HG03175 (cell line): ENCODE results near the gene NRCAM.
"Not testable (repeated sequence)": the region's sequence is repeated elsewhere in the genome, so short reads cannot be mapped to it uniquely, and the experiment has no call there.

Experiments used
- ATAC-seq: cut with Tn5 transposase; IDR thresholded peaks from one replicate; pipeline ENCODE4 v1.9.1; 2021; ENCODE audit warnings: mild to moderate bottlenecking, moderate library complexity; ENCODE audit not compliant: unreplicated experiment

The NRCAM gene

DNA sequence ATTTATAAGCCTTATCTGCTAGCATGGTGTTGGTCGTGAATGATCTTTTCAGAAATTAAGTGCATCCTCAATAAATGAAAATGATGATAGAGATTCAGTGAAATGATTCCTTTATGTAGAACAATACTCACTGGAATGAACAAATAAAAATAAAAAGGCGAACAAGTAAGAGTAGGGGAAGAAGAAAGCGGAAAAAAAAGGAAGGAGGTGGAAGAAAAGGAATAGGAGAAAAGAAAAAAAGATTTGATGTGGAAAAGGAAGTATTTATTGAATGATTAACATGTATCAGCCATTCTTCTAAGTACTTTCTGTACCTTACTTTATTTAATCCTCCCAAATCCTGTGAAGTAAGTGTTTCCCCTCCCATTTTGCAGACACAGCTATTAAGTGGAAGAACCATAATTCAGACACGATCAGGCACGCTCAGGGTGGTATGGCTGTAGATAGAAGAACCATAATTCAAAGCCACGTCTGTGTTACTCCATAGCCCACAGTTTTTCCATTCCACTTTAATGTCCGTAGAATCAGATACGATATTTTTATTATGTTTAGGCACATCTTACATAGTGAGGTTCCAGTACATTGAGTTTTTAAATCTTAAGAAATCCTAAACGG lies 169.8 kb downstream of the NRCAM start:
- no peak for ATAC-seq

DNA sequence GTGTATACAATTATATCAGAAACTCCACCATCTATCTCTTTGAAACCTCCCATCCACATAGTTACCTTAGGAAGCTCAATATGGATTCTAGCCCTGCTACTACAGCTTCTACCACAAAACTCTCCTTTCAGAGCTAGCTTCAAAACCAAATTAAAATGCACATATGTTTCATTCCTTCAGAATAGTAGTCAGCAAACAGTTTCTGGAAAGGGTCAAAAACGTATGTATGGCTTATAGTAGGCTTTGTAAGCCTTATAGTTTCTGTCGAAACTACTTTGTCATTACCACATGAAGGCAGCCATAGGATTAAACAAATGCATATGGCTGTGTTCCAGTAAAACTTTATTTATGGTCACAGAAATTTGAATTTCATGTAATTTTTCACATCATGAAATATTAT lies 170.5 kb downstream of the NRCAM start:
- no peak for ATAC-seq

DNA sequence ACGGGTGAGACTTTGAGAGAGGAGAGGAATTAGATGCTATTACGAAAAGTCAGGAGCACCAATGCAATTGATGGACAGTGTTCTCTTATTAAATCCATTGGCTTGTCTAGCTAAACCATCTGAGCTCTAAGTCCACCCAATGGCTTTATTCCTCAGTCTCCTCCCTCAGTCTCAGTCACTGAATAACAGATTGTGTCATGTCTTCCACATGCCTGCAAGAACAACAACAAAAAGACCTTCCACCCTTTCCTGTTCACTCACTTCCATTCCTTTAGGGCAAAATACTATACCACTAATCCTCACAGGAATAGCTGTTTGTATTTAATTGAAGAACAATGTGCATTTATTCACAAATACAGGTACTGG lies 171.2 kb downstream of the NRCAM start:
- no peak for ATAC-seq

DNA sequence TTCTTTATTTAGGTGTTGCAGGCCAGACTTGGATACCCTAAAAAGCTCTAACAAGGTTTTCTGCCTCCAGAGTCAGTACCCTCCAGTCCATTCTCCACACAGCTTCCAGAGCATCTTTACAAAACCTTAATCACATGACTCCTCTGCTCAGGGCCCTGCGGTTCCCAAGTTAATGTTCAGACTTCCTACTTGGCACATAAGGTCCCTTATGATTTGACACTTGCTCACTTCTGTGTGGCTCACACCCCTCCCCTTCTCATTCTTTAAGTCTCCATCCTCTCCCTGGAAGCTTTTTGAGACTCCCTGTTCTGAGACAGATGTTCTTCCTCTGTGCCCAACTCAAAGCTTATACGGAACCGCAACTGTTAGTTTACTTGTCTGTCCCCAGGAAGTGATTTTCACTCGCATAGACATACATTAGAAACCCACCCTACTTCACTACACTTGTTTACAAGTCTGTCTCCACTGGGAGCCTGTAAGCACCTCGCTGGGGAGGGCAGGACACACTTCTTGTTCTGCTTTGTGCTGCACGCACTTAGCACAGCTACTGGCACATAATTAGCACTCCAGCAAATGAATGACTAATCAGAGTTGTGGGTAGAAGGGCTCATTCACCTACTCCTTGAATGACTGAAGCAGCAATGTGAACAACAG lies 171.8 kb downstream of the NRCAM start:
- peak; percentile 87 for ATAC-seq

DNA sequence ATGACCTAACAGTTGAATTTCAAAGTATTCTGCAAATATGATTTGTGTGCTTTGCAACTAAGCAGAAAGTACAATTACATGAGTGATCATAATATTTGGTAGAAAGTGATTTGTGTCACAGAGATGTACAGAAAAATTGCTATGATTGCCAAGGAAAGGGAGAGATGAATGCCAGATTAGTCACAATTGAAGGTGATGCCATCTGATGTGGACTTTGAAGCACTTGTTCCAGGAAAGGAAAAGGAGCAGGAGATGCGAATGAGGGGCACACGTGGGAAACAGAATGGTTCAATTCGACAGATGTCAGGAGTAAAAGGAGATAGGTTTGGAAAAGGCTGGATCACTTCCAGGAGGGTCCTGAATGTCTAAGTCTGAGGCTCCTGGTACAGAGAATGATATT lies 173.0 kb downstream of the NRCAM start:
- no peak for ATAC-seq

DNA sequence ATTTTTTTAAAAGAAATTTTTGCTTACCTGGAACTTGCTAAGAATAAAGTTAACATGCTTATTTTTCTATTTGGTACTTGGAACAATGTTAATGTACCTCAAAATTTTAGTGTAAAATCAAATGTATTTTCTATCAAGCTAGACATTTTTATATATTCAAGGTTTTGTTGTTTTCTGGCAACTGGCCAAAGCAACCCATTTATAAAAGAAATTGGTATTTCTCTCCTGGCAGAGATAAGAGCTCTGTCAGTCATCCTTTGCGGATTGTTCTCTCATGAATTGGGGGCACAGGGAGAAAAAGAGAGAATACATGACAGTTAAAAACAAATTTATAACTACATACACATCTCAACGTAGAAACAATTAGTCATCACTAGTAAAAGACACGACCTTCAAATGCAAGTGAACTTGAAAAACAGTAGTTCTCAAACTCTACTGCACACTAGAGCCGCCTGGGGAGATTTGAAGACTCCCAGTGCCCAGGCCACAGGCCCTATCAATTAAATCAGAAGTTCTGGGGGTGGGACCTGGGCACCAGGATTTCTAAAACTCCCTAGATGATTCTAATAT lies 173.7 kb downstream of the NRCAM start:
- ATAC-seq, result no peak

DNA sequence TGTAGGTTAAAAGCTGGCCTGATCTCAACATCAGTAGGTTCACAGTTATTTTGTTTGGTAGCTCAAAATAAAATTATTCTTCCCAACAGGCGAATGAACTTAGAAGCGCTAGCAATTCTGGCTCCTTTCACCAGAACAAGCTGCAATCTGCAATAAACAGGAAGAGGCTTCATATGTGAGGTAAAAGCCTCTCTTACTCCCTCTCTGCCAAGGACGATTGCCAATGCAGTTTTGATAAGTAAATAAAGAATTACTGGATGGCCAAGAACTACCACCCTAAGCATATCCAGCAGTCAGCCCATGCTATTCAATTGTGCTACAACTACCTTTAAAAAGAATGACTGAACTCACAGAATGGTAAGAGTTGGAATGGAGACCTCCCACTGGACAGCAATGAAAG lies 176.1 kb downstream of the NRCAM start:
- ATAC-seq, result no peak

DNA sequence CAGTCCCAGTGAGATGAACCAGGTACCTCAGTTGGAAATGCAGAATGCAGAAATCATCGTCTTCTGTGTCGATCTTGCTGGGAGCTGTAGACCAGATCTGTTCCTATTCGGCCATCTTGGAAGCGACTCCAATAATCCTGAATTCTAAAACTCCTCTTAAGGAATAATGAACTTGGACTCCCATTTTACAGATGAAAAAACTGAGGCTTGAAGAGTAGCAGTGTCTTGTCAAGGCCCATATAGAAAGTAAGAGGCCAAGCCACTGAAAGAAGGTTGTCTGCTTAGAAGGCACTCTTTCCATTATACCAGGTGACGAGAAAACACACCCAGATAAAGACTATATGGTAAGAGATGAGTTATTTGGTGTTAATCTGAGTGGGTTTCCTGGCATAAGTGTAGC lies 177.5 kb downstream of the NRCAM start:
- no peak for ATAC-seq

DNA sequence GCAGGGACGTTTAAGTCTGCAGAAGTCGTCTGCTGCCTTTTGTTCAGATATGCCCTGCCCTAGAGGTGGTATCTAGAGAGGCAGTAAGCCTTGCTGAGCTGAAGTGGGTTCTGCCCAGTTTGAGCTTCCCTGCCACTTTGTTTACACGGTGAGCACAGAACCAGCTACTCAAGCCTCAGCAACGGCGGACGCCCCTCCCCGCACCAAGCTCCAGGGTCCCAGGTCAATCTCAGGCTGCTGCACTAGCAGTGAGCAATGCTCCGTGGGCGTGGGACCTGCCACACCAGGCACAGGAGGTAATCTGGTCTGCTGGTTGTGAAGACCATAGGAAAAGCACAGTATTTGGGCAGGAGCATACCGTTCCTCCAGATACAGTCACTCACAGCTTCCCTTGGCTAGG lies 178.0 kb downstream of the NRCAM start:
- ATAC-seq, result no peak

DNA sequence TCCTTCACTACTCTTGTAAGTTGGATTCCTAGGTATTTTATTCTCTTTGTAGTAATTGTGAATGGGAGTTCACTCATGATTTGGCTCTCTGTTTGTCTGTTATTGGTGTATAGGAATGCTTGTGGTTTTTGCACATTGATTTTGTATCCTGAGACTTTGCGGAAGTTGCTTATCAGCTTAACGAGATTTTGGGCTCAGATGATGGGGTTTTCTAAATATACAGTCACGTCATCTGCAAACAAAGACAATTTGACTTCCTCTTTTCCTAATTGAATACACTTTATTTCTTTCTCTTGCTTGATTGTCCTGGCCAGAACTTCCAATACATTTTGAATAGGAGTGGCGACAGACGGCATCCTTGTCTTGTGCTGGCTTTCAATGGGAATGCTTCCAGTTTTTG lies 181.8 kb downstream of the NRCAM start:
- not testable (repeated sequence) for ATAC-seq

DNA sequence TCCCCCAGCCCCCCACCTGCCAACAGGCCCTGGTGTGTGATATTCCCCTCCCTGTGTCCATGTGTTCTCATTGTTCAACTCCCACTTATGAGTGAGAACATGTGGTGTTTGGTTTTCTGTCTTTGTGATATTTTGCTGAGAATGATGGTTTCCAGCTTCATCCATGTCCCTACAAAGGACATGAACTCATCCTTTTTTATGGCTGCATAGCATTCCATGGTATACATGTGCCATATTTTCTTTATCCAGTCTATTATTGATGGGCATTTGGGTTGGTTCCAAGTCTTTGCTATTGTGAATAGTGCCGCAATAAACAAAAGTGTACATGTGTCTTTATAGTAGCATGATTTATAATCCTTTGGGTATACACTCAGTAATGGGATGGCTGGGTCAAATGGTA lies 183.3 kb downstream of the NRCAM start:
- ATAC-seq, result not testable (repeated sequence)

DNA sequence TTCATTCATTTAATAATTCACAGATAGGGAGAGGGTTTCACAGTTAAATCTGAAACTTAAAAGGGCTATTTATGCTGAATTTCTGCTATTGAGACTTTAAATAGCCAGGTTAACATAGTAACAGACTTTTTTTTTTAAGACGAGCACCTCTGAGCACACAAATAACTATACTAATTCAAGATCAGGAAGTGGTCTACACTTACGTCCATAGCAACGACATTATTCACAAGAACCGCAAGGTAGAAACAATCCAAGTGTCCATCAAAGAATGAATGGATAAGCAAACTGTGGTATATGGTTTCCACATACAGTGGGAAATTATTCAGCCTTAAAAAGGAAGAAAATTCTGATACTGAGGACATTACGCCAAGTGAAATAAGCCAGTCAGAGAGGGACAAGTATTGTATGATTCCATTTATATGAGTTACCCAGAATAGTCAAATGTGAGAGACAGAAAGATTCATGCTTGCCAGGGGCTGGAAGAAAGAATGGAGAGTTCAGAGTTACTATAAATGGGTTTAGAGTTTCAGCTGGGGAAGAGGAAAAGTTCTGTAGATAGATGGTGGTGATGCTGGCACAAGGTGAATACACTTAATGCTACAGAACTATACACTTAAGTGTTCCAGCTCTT lies 185.7 kb downstream of the NRCAM start:
- peak; percentile 92 for ATAC-seq

DNA sequence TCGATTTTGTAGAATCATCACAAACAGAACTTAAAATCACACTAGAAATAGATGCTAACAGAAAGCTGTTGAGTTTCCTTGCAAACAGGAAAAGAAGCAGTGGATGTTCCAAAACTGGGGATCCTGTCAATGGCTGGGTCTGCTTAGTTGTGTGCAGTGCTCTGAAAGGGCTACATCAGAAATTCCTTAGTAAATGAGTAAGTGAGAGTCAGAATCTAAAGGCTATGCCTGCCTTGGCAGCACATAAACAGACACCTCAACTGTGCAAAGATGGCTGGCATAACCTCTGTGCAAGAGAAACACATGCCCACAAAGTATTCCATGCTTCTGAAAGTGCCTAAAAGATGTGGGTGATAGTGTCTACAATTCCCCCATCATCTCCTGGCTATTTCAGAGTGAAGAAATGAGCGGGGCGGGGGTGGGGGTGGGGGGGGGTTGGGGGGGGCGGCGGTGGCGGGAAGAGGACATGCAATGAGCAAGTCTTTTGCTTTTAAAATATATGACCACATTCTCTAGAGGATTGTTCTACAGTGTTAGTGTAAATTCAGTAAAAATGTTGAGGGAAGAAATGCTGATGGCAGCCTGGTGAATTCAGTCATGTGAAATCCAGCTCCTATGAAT lies 187.9 kb downstream of the NRCAM start:
- no peak for ATAC-seq

DNA sequence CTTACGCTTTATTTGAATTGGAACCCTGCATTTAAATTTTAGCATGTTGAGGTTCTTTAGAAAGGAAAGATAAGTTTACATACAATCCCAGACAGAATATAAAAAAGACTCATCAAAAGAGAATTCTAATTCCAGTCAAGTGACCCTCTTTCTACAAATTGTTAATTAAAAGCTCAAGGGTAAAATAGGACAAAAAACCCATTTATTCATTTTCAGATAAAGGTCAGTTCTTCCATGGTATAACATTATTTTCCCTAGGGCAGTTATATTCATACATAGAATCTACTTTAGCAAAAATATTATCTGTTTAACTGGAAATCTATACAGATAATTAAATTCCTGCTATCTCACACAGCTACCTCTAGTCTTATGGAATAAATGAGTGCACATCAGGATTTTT lies 188.6 kb downstream of the NRCAM start:
- ATAC-seq, result no peak

DNA sequence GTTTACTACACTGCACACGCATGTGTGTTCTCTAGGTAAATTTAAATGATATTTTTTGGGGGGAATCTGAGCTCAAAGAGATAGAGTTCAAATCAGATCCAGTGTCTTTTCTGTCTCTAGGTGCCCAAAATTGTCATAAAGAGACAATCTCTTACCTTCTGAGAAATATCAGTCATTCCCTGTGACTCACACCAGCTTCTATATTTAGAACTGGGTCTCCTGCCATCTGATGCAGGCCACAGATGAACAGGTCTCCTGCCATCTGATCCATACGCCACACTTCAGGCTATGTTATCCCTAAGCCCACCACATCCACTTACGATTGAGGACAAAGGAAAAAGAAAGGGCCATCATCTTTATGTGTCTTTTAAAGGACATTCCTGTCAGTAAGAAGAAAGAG lies 189.7 kb downstream of the NRCAM start:
- ATAC-seq, result no peak

DNA sequence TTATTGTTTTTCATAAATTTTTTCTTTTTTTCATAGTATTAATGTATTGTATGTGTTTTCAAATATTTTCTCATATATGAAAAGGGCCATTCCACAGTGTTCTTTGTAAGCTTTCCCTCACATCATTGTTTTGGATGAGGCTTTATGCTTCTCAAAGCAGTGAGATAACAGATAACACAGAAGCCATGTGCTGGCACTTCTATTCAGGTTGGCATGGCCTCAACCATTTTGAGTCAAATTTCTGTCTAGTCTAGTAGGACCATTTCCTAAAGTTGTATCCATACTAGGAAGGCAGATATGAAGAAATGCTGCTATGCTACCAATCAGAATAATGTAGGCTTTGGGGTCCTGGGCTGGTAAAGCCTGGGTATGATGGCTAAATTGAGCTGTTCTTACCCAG lies 190.2 kb downstream of the NRCAM start:
- ATAC-seq, result no peak

DNA sequence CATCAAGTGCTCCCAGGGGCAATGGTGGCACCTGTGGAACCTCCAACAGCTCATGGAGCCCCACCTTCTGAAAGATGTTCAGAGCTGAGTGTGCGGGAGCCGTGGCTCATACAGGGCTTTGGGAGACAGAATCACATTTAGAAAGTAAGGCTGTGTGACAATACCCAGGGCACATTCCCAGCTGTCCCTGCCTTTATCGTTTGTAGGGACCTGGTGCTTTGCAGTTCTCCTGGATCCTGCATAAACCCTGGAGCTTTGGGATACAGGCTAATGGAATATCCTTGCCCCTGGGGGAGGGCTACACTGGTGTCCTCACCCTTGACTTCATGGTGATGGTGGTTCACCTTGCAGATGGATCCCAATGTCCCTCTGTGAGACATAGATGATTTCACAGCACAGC lies 191.2 kb downstream of the NRCAM start:
- ATAC-seq, result no peak

DNA sequence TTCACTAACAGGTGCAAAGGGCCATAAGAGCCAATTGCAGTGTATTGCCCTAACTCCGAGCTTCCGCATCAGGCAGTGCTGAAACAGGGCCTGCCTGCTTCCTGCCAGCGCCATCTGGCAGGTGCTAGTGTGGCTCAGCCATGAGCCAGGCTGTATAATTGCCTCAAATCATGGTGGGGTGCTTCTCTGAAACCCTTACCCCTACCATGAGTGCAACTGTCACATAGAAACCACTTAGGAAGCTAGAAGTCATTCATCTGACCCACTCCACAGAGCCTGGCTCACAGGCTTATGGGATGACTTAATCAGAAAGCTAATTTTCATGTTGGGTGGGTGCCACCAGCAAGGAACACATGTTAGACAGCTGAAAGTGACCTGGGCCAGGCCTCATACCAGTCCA lies 192.8 kb downstream of the NRCAM start:
- no peak for ATAC-seq

DNA sequence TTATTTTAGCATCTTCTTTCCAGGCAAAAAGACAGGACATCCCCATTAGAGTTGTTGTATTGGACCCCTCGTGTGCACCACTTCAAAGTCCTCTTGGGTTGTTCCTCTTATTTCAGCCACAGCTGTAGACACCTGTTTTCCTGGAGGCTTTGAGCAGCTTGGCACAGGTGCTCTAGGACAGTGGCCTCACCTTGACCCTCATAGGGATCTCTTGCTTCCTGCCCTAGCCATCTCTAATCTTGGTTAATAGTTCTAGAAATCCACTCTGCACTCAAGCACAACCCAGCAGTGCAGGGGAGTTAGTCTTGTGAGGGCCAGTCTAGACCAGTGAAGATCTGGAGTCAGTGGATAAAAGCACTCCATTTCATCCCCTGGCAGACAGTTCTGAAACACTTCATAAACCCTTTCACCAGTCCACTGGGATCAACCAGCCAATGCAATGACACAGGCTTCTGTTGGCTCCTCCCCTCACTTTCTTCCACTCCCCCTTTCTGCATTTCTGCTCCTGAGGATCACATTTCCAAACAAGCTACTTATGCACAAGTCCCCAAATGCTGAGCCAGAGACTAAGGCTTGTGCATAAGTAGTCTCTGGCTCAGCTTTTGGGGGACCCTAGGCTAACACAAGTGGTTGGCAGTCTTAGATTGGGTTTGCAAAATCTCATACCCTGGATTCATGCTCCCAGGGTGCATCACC lies 194.5 kb downstream of the NRCAM start:
- no peak for ATAC-seq

DNA sequence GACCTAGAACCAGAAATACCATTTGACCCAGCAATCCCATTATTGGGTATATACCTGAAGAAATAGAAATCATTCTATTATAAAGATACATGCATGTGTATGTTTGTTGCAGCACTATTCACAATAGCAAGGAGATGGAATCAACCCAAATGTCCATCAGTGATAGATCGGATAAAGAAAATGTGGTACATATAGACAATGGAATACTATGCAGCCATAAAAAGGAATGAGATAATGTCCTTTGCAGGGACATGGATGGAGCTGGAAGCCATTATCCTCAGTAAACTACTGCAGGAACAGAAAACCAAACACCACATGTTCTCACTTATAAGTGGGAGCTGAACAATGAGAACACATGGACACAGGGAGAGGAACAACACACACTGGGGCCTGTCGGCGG lies 196.8 kb downstream of the NRCAM start:
- ATAC-seq, result not testable (repeated sequence)

DNA sequence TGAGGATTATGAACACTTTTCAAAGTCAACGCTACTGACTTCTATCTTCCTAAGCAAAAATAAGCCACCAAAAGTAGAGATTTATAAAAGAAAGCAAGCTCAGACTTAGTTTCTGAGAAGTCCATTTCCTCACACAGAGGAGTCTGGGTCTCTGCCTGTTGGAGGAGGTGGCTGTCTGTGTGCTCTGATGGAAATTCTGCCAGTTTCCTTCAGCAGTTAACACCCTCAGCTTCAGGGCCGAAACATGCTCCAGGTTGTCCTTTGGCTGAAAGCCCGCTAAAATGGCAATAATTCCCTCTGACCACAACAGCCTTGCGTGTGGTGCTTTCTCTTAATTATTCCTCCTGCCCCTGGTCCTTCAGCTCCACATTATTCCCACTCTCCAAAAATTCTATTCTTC lies 198.3 kb downstream of the NRCAM start:
- no peak for ATAC-seq
